ENCODE results near the gene SYNM. TPM values are rescaled to one million over a fixed set of nuclear protein-coding genes. Genes with fewer than 3 reads are reported as not detected.

The SYNM gene
- total RNA-seq, 2 donors from 2014 or later = 2.3 to 12.5 TPM

DNA sequence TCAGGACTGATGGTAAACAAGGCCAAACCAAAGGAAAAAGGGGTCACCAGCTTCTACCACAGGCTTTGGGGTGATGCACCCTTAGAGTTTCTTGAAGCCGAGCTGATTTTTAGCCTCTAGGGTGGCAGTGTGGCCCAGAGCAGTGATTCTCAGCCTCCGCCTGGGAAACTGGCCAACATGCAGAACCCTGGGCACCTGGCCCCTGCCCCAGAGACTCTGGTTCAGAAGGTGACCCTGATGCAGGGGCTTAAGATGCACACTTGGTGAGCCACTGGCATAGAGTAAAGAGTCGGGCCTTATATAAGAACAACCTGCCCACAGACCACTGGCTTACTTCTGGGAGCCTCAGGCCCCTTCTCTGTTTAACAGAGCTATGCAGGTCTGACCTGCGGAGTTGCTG lies 44.5 kb downstream of the SYNM start:
- Histone ChIP-seq H3K36me3 (ENCODE audit: control insufficient read depth, insufficient read depth, low read length) (peaks cover 11% of the 10 kb centered on the region), H3K4me3 (ENCODE audit: low read length) (no peak overlapping the region), H3K4me1 (ENCODE audit: control insufficient read depth, insufficient read depth, low read length) (peaks cover 7% of the 10 kb centered on the region), H3K9ac (ENCODE audit: extremely low read depth, low read length, poor library complexity, severe bottlenecking) (no peak overlapping the region), H3K27ac (ENCODE audit: low read depth, low read length) (no peak overlapping the region), H3K27me3 (ENCODE audit: control insufficient read depth, insufficient read depth, low read length, poor library complexity, severe bottlenecking) (no peaks in the 10 kb centered on the region), H3K9me3 (ENCODE audit: control insufficient read depth, low read length) (peaks cover 9% of the 10 kb centered on the region)
- TF ChIP-seq, protein P1, sequence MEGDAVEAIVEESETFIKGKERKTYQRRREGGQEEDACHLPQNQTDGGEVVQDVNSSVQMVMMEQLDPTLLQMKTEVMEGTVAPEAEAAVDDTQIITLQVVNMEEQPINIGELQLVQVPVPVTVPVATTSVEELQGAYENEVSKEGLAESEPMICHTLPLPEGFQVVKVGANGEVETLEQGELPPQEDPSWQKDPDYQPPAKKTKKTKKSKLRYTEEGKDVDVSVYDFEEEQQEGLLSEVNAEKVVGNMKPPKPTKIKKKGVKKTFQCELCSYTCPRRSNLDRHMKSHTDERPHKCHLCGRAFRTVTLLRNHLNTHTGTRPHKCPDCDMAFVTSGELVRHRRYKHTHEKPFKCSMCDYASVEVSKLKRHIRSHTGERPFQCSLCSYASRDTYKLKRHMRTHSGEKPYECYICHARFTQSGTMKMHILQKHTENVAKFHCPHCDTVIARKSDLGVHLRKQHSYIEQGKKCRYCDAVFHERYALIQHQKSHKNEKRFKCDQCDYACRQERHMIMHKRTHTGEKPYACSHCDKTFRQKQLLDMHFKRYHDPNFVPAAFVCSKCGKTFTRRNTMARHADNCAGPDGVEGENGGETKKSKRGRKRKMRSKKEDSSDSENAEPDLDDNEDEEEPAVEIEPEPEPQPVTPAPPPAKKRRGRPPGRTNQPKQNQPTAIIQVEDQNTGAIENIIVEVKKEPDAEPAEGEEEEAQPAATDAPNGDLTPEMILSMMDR (conservative IDR thresholded peaks at IDR 0.05) = no peak
- H3K36me3 Mint-ChIP-seq (ENCODE audit: low read depth) = peaks cover 30% of the 10 kb centered on the region
- no peaks in the 10 kb centered on the region for H3K27me3 Mint-ChIP-seq (ENCODE audit: insufficient read depth)
- no peak overlapping the region for H3K27ac Mint-ChIP-seq
- WGBS, 2 experiments (ENCODE audit: insufficient coverage in 1 of 2, insufficient read length in 1 of 2) = 92 to 93% methylated on average over 4 of the region's 4 CpGs
- H3K4me1 Mint-ChIP-seq = peaks cover 57% of the 10 kb centered on the region
- H3K4me3 Mint-ChIP-seq = no peak overlapping the region
- H3K9me3 Mint-ChIP-seq = peaks cover 5% of the 10 kb centered on the region
- DNase-seq = peak; percentile 46

DNA sequence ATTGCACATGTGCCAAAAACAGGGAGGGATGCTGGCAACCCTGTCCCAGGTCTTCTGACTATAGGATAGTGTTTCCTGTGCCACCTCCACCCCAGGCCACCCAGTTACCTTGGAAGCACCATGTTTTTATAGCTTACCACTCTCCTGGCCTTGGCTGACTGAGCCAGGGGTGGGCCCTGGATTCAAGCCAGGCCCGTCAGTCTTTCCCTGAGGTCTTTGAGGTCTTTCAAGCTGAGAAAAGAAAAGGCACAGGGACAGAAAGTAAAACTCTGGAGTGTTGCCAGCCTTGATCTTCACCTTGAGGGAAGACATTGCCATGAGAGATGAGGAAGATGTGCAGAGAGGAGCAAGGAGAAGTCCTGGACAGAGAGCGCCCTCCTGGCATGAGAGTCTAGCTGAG lies 46.3 kb downstream of the SYNM start:
- no peak overlapping the region for H3K4me3 Mint-ChIP-seq
- WGBS, 2 experiments (ENCODE audit: insufficient coverage in 1 of 2, insufficient read length in 1 of 2) = 90 to 100% methylated on average over 2 of the region's 2 CpGs
- H3K4me1 Mint-ChIP-seq = peaks cover 49% of the 10 kb centered on the region
- TF ChIP-seq, protein P1 (conservative IDR thresholded peaks at IDR 0.05) = no peak
- peak; percentile 48 for DNase-seq
- H3K27ac Mint-ChIP-seq = peak overlapping the region; percentile 36
- H3K36me3 Mint-ChIP-seq (ENCODE audit: low read depth) = peaks cover 30% of the 10 kb centered on the region
- Histone ChIP-seq H3K9me3 (ENCODE audit: control insufficient read depth, low read length) (peaks cover 9% of the 10 kb centered on the region), H3K4me3 (ENCODE audit: low read length) (no peak overlapping the region), H3K9ac (ENCODE audit: extremely low read depth, low read length, poor library complexity, severe bottlenecking) (no peak overlapping the region), H3K27me3 (ENCODE audit: control insufficient read depth, insufficient read depth, low read length, poor library complexity, severe bottlenecking) (no peaks in the 10 kb centered on the region), H3K27ac (ENCODE audit: low read depth, low read length) (no peak overlapping the region), H3K36me3 (ENCODE audit: control insufficient read depth, insufficient read depth, low read length) (peaks cover 11% of the 10 kb centered on the region), H3K4me1 (ENCODE audit: control insufficient read depth, insufficient read depth, low read length) (peaks cover 10% of the 10 kb centered on the region)
- no peaks in the 10 kb centered on the region for H3K27me3 Mint-ChIP-seq (ENCODE audit: insufficient read depth)
- peaks cover 5% of the 10 kb centered on the region for H3K9me3 Mint-ChIP-seq

DNA sequence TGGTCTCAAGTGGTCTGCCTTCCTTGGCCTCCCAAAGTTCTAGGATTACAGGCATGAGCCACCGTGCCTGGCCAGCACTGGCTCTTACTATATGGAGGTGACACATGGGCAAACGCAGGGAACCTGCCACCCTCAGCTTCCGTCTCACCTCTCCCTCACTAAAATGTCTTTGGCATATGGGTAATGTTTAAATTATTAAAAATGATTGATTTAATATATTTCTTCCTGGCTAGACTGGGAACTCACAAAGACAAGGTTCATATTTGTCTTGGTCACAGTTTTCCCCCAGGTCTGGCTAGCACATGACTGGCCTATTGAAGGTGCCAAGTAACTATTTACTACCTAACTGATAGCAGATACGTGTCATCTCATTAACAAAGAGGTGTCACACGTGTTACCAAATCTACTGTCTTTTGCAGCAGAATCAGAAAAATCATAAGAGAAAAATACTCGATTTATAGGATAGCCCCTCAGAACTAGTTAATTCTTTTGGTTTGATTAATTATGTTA lies 48.2 kb downstream of the SYNM start:
- DNase-seq = peak; percentile 70
- H3K36me3 ChIP-seq (ENCODE audit: control insufficient read depth, insufficient read depth, low read length) = peaks cover 6% of the 10 kb centered on the region
- Mint-ChIP-seq H3K9me3 (peaks cover 5% of the 10 kb centered on the region), H3K27ac (peak overlapping the region; percentile 94), H3K4me3 (peak overlapping the region; percentile 51), H3K4me1 (peaks cover 50% of the 10 kb centered on the region), H3K27me3 (ENCODE audit: insufficient read depth) (no peaks in the 10 kb centered on the region), H3K36me3 (ENCODE audit: low read depth) (peaks cover 24% of the 10 kb centered on the region)
- H3K9ac ChIP-seq (ENCODE audit: extremely low read depth, low read length, poor library complexity, severe bottlenecking) = peak overlapping the region; percentile 67
- TF ChIP-seq, protein P1 (conservative IDR thresholded peaks at IDR 0.05) = no peak
- H3K4me1 ChIP-seq (ENCODE audit: control insufficient read depth, insufficient read depth, low read length) = peaks cover 10% of the 10 kb centered on the region
- H3K27ac ChIP-seq (ENCODE audit: low read depth, low read length) = no peak overlapping the region
- peak overlapping the region; percentile 73 for H3K4me3 ChIP-seq (ENCODE audit: low read length)
- peaks cover 9% of the 10 kb centered on the region for H3K9me3 ChIP-seq (ENCODE audit: control insufficient read depth, low read length)
- no peaks in the 10 kb centered on the region for H3K27me3 ChIP-seq (ENCODE audit: control insufficient read depth, insufficient read depth, low read length, poor library complexity, severe bottlenecking)
- WGBS, 2 experiments (ENCODE audit: insufficient coverage in 1 of 2, insufficient read length in 1 of 2) = 68 to 95% methylated on average over 3 to 5 of the region's 6 CpGs

Data from endodermal cell (in vitro differentiated cells).